ENCODE data around the gene CLIC5.

The CLIC5 gene

DNA sequence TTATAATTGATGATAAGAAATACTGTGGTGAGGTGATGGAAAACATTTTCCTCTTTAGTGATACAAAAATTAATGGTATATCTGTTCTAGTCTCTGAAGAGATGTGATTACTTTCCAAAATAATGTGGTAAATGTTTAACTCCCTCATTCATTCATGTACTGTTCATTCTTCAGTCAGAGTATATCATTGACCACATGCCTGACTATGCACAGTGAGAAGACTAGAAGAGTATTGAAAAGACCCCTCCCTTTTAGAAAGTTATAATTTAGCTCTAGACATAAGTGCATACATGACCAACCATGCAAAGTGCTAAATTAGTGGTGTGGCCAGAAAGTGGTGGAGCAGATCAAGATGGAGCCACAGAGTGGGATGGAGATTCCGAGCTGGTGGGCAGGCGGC is 133.0 kb downstream of the CLIC5 start:
- DNase-seq: no peak

- peak; percentile 3 for DNase-seq
Observed at GRCh38 chr6:45881705-45882467, 133.8 kb downstream of the CLIC5 start.

GRCh38 chr6:45880676-45881075 is 135.0 kb downstream of the CLIC5 start:
- DNase-seq: no peak

DNA sequence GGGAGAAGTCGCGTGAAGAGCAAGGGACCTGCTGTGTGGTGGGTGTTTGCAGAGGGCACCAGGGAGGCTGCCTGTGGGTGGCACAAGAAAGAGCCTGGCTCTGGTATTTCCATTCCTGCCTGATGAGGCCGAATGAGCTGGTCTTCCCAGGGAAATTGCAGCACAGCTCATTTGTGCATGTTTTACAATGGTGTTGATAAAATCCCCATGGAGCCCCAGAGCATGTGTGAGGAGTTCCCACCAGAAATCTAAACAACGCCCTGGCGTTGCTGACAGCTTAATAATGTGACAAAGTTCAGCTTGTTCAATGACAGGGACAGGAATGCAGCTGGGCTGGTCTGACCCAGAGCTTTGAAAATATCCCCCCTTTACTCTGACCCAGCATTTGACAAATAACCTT is 135.5 kb downstream of the CLIC5 start:
- no peak for DNase-seq

DNA sequence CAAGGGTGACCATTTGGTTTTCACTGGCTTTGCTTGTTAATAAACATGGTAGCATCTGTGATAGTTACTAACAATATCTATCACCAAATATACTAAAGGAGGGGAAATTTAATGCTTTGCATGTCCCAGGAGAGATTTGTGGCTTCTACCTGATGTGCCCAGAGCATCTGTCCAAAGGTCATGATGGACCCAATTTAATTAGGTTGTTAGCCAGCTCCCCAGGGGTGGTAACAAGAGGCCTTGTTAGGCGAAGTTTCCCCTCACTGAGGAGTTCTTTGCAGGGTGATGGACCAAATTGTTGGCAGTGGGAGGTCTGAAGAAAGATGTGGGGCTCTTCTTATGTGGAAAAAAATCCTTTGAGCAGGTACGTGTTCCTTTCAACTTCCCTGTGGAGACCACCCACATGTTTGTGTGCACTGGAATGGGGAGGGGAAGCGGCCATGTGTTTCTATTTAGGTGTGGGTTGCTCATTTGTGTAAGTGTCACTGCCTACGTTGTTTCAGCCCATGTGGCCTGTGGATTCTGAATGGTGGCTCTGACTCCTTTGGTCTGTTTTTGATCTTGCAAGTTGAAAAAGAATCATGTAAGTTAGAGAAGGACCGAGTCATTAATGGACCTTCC is 137.6 kb downstream of the CLIC5 start:
- no peak for DNase-seq

DNA sequence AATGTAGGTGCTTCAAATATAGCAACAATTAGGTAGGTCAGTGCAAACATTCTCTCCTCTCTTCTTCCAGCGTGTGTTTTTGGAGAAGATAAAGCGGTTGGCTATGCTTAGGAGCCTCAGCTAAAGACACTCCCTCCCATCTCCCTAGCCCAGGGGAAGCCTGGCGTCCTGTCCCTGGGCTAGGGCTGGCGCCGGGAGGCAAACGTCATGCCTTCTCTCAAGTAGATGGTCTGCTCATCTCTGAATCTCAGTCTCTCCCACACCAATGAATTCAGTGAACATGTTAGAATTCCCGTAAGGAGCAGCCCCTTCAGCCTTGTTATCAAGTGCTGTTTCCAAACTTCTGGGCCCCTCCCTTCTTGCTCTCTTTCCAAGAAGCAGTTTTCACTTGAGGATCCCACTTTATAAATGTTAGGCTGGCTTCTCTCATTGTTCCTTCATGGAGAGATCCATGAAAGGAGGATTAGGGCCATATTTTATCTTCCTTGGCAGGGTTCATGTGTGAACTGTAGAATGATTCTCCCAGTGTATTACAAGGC is 142.8 kb downstream of the CLIC5 start:
- no peak for DNase-seq

DNA sequence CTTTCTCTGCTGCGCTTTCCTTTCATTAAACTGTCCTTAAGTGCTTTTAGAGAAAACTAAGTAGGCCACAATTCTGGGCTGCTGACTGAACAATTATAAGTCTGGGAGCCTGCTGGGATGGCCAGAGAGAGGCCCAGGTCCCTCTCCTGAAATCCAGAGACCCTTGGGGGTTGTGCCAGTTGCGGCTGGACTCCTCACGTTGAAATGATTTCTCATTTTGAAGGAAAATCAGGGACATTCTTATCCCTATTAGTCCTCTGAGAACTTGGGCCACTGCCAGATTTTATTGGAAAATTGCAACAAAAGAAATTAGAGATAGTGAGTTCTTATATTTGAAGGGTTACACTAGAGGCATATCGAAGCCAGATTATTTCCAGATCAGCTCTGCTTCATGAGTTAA is 145.1 kb downstream of the CLIC5 start:
- no peak for DNase-seq

- no peak for DNase-seq
Observed at GRCh38 chr6:45864651-45865050, 151.0 kb downstream of the CLIC5 start.

GRCh38 chr6:45858691-45859090 is 157.0 kb downstream of the CLIC5 start:
- no peak for DNase-seq

DNA sequence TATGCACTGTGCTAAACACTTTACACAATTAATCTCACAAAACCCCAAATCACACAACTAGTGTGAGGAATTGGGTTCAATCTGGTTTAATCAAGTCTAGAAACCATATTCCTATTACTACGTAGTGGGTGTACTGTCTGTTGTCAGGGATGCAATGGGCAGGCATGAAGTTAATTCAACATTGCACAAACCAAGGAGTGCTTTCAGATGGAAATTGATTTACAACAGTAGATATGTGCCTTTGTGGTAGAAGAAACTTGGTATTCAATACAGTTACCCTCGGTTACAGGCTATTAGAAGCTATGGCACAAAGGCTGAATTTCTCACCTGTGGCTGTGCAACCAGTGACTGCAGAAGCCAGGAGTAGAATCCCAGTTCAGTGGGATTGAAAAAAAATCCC is 157.8 kb downstream of the CLIC5 start:
- DNase-seq: no peak

DNA sequence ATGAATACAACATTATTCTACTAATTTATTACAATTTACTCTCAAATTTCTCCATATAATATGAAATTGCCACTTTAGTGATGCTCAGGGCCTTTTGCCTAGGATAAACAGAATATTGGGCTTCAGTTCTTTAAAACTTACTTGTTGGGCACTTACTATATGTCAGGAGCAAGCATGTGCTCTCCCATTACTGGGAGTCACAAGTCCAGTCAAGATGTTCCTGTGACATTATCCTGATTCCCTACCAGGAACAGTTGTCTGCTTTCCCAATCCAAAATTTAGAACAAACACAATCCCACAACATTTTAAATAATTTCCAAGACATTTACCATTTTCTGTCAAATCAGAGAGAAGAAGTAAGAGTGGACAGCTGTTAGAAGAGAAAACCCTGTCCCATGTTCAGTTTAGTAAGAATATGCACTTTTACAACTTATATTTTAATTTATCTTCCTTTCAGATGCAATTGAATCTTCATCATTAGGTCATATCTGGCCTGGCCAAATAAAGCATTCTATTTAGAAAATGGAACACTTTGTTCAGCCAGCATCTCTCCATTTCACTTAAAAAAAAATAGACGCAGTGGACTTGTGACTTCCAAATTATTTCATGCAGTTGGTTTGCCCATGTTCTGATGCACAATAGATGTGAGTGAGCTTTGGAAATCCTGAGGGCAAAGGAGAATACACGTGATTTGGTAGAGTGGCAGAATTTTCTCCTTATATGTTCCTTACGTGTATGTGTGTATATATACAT is 159.8 kb downstream of the CLIC5 start:
- DNase-seq: no peak

DNA sequence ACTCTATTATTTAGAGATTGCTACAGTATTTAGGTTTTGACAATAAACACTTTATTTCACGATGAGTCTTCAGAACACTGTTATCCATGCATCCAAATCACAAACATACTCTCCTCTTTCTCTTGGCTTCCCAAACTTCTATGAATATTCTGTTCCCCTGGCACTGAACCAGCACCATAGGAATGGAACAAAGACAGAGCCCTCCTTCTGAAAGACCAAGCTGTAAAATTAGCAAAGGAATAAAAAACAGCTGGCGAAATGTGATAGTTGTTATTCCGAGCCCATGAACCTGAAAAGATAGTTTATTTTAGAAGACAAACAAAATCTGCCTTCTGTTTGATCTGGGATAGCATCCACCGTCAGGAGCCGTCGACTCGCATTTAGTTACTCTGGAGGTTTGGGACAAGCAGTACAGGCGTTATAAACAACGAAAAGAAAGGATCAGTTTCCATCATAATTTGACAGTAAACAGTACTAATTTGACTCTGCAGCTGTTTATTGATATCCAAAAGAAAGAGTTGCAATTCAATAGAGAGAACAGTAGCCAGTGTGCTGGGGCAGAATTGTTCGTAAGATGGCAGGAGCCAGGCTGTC is 161.4 kb downstream of the CLIC5 start:
- DNase-seq: no peak

DNA sequence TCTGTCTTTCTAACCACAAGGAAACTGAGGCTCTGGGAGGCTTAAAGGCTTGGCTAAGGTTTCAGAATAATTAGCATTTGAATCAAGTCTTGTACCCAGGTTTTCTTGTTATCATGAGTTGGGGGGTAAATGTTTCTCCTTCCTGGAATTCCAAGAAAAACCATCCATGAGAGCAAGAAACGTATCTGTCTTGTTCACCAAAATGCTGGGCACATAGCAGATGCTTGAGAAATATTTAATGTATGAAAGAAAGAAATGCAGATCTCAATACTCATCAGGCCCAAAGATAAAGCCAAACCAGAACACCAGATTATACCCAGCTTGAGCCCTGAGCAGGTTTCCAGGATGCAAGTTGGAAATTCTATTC is 164.6 kb downstream of the CLIC5 start:
- DNase-seq: no peak

- no peak for DNase-seq
Observed at GRCh38 chr6:45850378-45851033, 165.2 kb downstream of the CLIC5 start.

DNA sequence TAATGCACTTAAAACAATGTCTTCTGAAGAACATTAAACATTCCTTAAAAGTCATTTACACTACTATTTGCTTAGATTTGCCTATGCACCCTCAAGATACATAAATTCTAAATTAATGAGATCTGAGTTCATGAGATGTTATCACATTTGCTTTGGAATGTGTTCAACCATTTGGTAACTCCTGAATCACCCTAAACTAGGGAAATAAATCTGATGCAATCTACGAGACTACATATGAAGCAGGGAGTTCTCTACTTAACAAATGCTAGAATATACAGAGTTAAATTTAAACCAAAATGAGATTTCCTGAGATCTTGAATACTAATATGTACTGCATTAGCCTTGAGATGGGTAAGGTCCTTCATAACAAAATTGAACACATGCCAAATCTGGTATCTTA is 170.1 kb downstream of the CLIC5 start:
- DNase-seq: no peak

DNA sequence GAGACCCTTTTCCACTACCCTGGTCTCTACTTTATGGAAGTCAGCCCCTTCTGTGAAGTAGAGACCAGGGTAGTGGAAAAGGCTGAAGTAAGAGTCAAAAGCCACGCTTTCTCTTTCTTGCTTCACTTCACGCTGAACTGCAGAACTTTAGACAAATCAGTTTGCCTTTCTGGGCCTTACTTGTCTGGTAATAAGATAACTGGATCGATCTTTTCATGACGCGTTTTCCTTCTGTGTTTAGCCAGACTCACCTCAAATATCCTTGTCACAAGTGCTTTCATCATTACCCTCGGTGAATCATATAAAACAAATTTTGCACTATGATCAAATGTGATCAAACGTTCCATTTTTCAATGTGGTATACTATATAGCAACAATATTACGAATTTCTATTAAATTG is 170.7 kb downstream of the CLIC5 start:
- DNase-seq: no peak

- DNase-seq: peak; percentile 93
Observed at GRCh38 chr6:45843848-45844521, 171.7 kb downstream of the CLIC5 start.

- no peak for DNase-seq
Observed at GRCh38 chr6:45841062-45841461, 174.6 kb downstream of the CLIC5 start.

DNA sequence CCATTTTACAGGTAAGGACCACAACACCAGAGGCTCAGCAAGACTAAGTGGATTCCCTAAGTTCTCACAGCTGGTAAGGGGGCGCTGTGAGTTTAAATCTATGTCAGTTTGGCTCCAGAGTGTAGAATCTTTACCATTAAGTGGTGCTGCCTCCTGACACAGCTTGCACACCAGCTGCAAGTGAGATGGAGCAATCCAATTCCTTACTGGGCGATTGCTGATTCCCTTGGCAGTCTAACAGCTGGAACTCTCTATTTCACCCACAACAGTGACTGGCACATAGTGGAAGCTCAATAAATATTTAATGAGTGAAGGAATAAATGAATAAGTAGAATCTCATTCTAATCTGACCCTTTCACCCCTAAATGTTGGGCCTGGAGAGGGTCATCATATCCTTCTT is 176.7 kb downstream of the CLIC5 start:
- no peak for DNase-seq

GRCh38 chr6:45838451-45838850 is 177.2 kb downstream of the CLIC5 start:
- peak; percentile 59 for DNase-seq

DNA sequence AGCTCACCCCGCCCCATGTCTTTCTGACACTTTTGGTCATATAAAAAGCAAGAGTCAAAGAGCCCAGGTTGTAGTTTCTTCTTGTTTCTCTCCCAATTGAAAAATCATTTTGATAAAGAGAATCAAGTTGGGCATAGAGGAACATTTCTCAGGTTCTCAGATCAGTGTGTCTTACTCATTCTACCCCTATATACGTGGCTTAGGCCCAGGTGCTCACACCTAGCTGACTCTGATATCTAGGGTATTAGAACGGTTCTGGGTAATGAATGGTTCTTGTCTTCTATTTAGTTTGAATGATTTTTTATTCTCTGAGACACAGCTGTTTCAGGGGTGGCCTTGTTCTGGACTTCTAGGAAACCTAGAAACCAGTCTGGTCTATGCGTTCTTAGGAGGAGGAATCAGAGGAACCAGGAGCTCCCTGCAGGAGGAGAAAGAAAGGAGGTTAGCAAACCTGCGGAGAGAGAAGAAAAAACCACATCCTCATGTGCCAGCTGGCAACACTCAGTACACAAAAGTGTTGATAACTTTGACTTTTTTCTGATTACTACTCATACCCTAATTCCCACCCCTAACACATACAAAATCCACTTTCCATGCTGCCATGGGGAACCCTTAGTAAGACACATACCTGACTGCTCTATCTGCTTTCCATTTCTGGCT is 178.0 kb downstream of the CLIC5 start:
- peak; percentile 46 for DNase-seq

DNA sequence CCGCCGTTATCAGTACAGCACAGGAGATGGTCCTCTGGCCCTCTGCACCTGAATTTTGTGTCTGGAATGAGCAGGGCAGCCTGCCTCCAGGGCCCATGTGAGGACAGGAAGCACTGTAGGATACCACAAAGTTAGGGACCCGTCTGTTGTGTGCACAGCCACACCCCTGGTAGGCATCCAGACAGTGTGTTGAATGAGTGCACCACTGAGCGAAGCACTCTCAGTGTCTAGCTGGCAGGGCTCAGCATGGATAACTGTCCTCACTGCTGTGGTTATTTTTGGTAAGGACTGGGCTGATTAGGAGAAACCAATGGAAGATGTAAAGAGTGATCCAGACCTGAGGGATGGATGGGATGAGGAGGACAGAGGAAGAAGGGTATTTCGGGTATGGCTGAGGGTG is 178.7 kb downstream of the CLIC5 start:
- no peak for DNase-seq
